HepG2 (cell line): ENCODE data around the gene P4HB. TPM values are rescaled to one million over a fixed set of nuclear protein-coding genes. Genes with fewer than 3 reads are reported as not detected.

Experiments
- AGO1 ChIP-seq: fragments of 200-400 bp; formaldehyde crosslinking; IDR thresholded peaks from 2 replicates; pipeline ENCODE4 v1.6.1; 2017; ENCODE audit warnings: mild to moderate bottlenecking, low read depth, low read length, moderate library complexity; ENCODE audit not compliant: poor library complexity, severe bottlenecking
- EED ChIP-seq: sonication (generic); formaldehyde crosslinking; IDR thresholded peaks from 2 replicates; pipeline ENCODE4 v1.5.0; 2020; ENCODE audit warnings: mild to moderate bottlenecking, missing genetic modification reagents
- FOXJ3 ChIP-seq: sonication (generic); formaldehyde crosslinking; IDR thresholded peaks from 2 replicates; pipeline ENCODE4 v1.4.0; 2020; ENCODE audit warnings: missing genetic modification reagents, mild to moderate bottlenecking, borderline replicate concordance
- MTA3 ChIP-seq: sonication (generic); formaldehyde crosslinking; IDR thresholded peaks from 2 replicates; pipeline ENCODE4 v1.4.0; 2020; ENCODE audit warnings: missing genetic modification reagents
- PAWR ChIP-seq: sonication (generic); formaldehyde crosslinking; IDR thresholded peaks from 2 replicates; pipeline ENCODE4 v1.4.0; 2020; ENCODE audit warnings: missing genetic modification reagents, mild to moderate bottlenecking, borderline replicate concordance
- POLR2G ChIP-seq: fragments of 200-400 bp; formaldehyde crosslinking; IDR thresholded peaks from 2 replicates; pipeline ENCODE4 v1.6.1; 2018; ENCODE audit warnings: mild to moderate bottlenecking, low read depth, low read length, moderate library complexity
- RBM39 ChIP-seq: fragments of 200-400 bp; formaldehyde crosslinking; IDR thresholded peaks from one replicate; pipeline ENCODE4 v1.6.1; 2018; ENCODE audit warnings: antibody characterized with exemption, mild to moderate bottlenecking, low read depth, low read length; ENCODE audit not compliant: poor library complexity, severe bottlenecking
- SRF ChIP-seq: IDR thresholded peaks from 2 replicates; pipeline ENCODE4 v1.6.1; 2011; ENCODE audit warnings: mild to moderate bottlenecking, low read depth, low read length, moderate library complexity
- SRSF1 ChIP-seq: fragments of 200-400 bp; formaldehyde crosslinking; optimal IDR thresholded peaks from 2 replicates; pipeline ENCODE3; 2017; ENCODE audit warnings: mild to moderate bottlenecking, low read depth, low read length, moderate library complexity
- SYNCRIP ChIP-seq: fragments of 200-400 bp; formaldehyde crosslinking; IDR thresholded peaks from 2 replicates; pipeline ENCODE4 v1.6.1; 2018; ENCODE audit warnings: mild to moderate bottlenecking, low read depth, low read length; ENCODE audit not compliant: insufficient read depth
- TAF15 ChIP-seq: fragments of 200-400 bp; formaldehyde crosslinking; IDR thresholded peaks from one replicate; pipeline ENCODE4 v1.6.1; 2018; ENCODE audit warnings: mild to moderate bottlenecking, low read depth, low read length; ENCODE audit not compliant: poor library complexity, severe bottlenecking
- ZFP36L2 ChIP-seq: sonication (generic); formaldehyde crosslinking; IDR thresholded peaks from 2 replicates; pipeline ENCODE4 v1.4.0; 2020; ENCODE audit warnings: missing genetic modification reagents
- ZNF160 ChIP-seq: sonication (generic); formaldehyde crosslinking; IDR thresholded peaks from 2 replicates; pipeline ENCODE4 v1.8.0; 2022; ENCODE audit warnings: mild to moderate bottlenecking, inconsistent platforms, missing genetic modification reagents
- ZNF205 ChIP-seq: IDR thresholded peaks from 2 replicates; pipeline ENCODE4 v1.6.1; 2018; ENCODE audit warnings: missing biosample characterization, missing genetic modification reagents
- ZNF235 ChIP-seq: sonication (generic); formaldehyde crosslinking; IDR thresholded peaks from 2 replicates; pipeline ENCODE4 v1.8.1; 2023; ENCODE audit warnings: mild to moderate bottlenecking, missing genetic modification reagents, borderline replicate concordance
- ZNF329 ChIP-seq: sonication (generic); formaldehyde crosslinking; IDR thresholded peaks from 2 replicates; pipeline ENCODE4 v1.9.0; 2021; ENCODE audit warnings: low read depth, mild to moderate bottlenecking, missing genetic modification reagents
- ZNF549 ChIP-seq: sonication (generic); formaldehyde crosslinking; IDR thresholded peaks from 2 replicates; pipeline ENCODE4 v1.5.0; 2020; ENCODE audit warnings: missing genetic modification reagents
- polyA plus RNA-seq, 8 experiments: library from polyadenylated mRNA; depleted of rRNA in 3 of 8; stranded (reverse) in 7 of 8; unstranded in 1 of 8; fragments of >200 nt; fragmentation: Illumina TruSeq in 4 of 8; extraction: Trizol in 4 of 8; gene quantifications; 2 replicates each; pipeline versions ENCODE4 v1.2.1 to v1.2.3, GENCODE V29; 2011 to 2016; ENCODE audit warnings: low read depth in 4 of 8, missing spikeins in 1 of 8, mixed read lengths in 1 of 8; ENCODE audit not compliant: insufficient read depth in 1 of 8
- total RNA-seq, 5 experiments: library from RNA; depleted of rRNA; stranded (reverse); fragments of >200 nt; fragmentation: Illumina TruSeq; extraction: Trizol; gene quantifications; 2 replicates each; pipeline ENCODE4 v1.2.3, GENCODE V29; 2016; ENCODE audit warnings: low read depth in 1 of 5
- TF ChIP-seq, protein P1 (sequence below): sonication (generic); formaldehyde crosslinking; IDR thresholded peaks from 2 replicates; pipeline ENCODE4 v1.5.1; 2020; ENCODE audit warnings: mild to moderate bottlenecking, missing genetic modification reagents, moderate library complexity
- TF ChIP-seq, protein P2 (sequence below): IDR thresholded peaks from 2 replicates; pipeline ENCODE4 v1.6.1; 2018; ENCODE audit warnings: missing genetic modification reagents, mild to moderate bottlenecking, missing compliant biosample characterization
- TF ChIP-seq, protein P3 (sequence below): sonication (generic); formaldehyde crosslinking; IDR thresholded peaks from 2 replicates; pipeline ENCODE4 v1.4.0; 2020; ENCODE audit warnings: missing genetic modification reagents
- TF ChIP-seq, protein P4 (sequence below): sonication (generic); formaldehyde crosslinking; IDR thresholded peaks from 2 replicates; pipeline ENCODE4 v1.4.0; 2020; ENCODE audit warnings: missing genetic modification reagents

P4HB gene
- total and polyA plus RNA-seq, 2 of the 13 experiments (the other 11 are each of a cell fraction or from before 2014, with no cell fraction given), result 185 to 782 TPM

DNA sequence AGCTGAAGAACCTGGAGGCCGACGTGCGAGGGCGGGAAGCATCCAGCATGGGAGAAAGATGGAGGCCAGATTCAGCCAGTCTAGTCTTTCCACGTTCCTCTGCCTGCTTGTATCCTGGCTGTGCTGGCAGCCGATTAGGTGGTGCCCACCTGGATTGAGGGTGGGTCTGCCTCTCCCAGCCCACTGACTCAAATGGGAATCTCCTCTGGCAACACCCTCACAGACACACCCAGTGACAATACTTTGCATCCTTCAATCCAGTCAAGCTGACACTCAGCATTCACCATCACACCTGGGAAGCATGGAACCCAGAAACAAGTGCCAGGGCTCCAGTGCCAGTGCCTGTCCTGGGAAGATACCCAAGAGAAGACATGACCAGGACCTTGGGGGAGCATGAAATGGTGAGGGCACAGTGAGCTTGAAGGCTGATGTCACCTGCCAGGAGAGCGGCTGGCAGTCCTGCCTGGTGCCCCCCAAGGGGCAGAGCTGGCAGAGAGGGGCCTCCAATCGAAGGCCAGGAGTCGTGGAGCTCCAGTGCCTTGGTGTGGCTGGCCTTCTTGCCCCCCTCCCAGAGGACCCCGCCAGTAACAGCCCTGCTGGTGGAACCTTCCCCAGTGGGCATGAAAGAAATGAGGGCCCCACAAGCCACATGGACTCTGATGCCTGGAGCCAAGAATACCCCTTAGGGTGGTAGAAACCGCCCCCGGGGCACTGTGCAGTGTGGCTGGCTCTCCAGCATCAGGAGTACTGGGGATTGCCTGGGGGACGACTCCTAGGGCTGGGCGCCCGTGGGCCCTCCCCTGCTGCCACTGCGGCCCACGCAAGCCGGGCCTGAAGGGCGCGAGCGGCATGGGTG, 41.1 kb upstream of the P4HB start (continued):
- TF ChIP-seq EED (CRISPR knock-in tag), result no peak
- no peak for TF ChIP-seq ZNF235
- TF ChIP-seq SYNCRIP, result no peak
- TF ChIP-seq, protein P1, sequence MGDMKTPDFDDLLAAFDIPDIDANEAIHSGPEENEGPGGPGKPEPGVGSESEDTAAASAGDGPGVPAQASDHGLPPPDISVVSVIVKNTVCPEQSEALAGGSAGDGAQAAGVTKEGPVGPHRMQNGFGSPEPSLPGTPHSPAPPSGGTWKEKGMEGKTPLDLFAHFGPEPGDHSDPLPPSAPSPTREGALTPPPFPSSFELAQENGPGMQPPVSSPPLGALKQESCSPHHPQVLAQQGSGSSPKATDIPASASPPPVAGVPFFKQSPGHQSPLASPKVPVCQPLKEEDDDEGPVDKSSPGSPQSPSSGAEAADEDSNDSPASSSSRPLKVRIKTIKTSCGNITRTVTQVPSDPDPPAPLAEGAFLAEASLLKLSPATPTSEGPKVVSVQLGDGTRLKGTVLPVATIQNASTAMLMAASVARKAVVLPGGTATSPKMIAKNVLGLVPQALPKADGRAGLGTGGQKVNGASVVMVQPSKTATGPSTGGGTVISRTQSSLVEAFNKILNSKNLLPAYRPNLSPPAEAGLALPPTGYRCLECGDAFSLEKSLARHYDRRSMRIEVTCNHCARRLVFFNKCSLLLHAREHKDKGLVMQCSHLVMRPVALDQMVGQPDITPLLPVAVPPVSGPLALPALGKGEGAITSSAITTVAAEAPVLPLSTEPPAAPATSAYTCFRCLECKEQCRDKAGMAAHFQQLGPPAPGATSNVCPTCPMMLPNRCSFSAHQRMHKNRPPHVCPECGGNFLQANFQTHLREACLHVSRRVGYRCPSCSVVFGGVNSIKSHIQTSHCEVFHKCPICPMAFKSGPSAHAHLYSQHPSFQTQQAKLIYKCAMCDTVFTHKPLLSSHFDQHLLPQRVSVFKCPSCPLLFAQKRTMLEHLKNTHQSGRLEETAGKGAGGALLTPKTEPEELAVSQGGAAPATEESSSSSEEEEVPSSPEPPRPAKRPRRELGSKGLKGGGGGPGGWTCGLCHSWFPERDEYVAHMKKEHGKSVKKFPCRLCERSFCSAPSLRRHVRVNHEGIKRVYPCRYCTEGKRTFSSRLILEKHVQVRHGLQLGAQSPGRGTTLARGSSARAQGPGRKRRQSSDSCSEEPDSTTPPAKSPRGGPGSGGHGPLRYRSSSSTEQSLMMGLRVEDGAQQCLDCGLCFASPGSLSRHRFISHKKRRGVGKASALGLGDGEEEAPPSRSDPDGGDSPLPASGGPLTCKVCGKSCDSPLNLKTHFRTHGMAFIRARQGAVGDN (CRISPR knock-in tag), result peak; percentile 1; the same call in 1 of the 2 replicates
- TF ChIP-seq ZNF549, result no peak
- TF ChIP-seq ZNF205 (CRISPR knock-in tag), result no peak
- TF ChIP-seq, protein P2, sequence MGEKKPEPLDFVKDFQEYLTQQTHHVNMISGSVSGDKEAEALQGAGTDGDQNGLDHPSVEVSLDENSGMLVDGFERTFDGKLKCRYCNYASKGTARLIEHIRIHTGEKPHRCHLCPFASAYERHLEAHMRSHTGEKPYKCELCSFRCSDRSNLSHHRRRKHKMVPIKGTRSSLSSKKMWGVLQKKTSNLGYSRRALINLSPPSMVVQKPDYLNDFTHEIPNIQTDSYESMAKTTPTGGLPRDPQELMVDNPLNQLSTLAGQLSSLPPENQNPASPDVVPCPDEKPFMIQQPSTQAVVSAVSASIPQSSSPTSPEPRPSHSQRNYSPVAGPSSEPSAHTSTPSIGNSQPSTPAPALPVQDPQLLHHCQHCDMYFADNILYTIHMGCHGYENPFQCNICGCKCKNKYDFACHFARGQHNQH (CRISPR knock-in tag), result peak; percentile 29; the same call in 1 of the 2 replicates
- no peak for TF ChIP-seq RBM39
- TF ChIP-seq POLR2G, result peak; percentile 79
- TF ChIP-seq ZFP36L2 (CRISPR knock-in tag), result no peak
- TF ChIP-seq TAF15, result peak; percentile 18
- TF ChIP-seq AGO1, result no peak
- TF ChIP-seq, protein P3, sequence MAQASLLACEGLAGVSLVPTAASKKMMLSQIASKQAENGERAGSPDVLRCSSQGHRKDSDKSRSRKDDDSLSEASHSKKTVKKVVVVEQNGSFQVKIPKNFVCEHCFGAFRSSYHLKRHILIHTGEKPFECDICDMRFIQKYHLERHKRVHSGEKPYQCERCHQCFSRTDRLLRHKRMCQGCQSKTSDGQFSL (CRISPR knock-in tag), result no peak
- no peak for TF ChIP-seq MTA3 (CRISPR knock-in tag)
- TF ChIP-seq ZNF160 (CRISPR knock-in tag), result no peak
- TF ChIP-seq SRF, result no peak
- TF ChIP-seq ZNF329 (CRISPR knock-in tag), result no peak
- peak; percentile 63 for TF ChIP-seq SRSF1
- no peak for TF ChIP-seq FOXJ3 (CRISPR knock-in tag)
- TF ChIP-seq PAWR (CRISPR knock-in tag), result no peak
- TF ChIP-seq, protein P4, sequence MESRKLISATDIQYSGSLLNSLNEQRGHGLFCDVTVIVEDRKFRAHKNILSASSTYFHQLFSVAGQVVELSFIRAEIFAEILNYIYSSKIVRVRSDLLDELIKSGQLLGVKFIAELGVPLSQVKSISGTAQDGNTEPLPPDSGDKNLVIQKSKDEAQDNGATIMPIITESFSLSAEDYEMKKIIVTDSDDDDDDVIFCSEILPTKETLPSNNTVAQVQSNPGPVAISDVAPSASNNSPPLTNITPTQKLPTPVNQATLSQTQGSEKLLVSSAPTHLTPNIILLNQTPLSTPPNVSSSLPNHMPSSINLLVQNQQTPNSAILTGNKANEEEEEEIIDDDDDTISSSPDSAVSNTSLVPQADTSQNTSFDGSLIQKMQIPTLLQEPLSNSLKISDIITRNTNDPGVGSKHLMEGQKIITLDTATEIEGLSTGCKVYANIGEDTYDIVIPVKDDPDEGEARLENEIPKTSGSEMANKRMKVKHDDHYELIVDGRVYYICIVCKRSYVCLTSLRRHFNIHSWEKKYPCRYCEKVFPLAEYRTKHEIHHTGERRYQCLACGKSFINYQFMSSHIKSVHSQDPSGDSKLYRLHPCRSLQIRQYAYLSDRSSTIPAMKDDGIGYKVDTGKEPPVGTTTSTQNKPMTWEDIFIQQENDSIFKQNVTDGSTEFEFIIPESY (CRISPR knock-in tag), result 0 out of 2 replicates have a peak, but pooled peaks have one; percentile 68
